ENCODE data around the gene C16orf90. TPM values are rescaled to one million over a fixed set of nuclear protein-coding genes. Genes with fewer than 3 reads are reported as not detected.

Gene C16orf90
- total RNA-seq, 1 experiment from 2014 or later: not detected

GRCh38 chr16:3480901-3481695 is 14.2 kb downstream of the C16orf90 start:
- intact Hi-C loops (cut with micrococcal nuclease; ENCODE audit: unreplicated experiment): no loop called here
- ChIA-PET POLR2A (ENCODE audit: low non-redundant PET) (no interaction called here), CTCF (no interaction called here)
- Histone ChIP-seq H3K36me3 (ENCODE audit: insufficient read depth, low read length, poor library complexity, severe bottlenecking) (peaks cover 6% of the 10 kb centered on the region), H3K27me3 (replicated peaks; ENCODE audit: insufficient read depth, low read depth, low read length, poor library complexity) (no peaks in the 10 kb centered on the region), H3K9me3 (ENCODE audit: low read depth, low read length, poor library complexity, severe bottlenecking) (no peaks in the 10 kb centered on the region), H3K4me3 (ENCODE audit: low read depth, low read length, poor library complexity, severe bottlenecking) (no peak overlapping the region), H3K4me1 (ENCODE audit: insufficient read depth, low read length, poor library complexity, severe bottlenecking) (peaks cover 3% of the 10 kb centered on the region), H3K27ac (ENCODE audit: low read depth, low read length, poor library complexity, severe bottlenecking) (peak overlapping the region; percentile 48)
- no TSS peak for BruUV-seq (replicated peaks)
- TF ChIP-seq EZH2 (IDR thresholded peaks at IDR 0.05; ENCODE audit: borderline replicate concordance, low read depth, low read length, poor library complexity, severe bottlenecking) (no peak), CTCF (conservative IDR thresholded peaks at IDR 0.05; ENCODE audit: low read depth, low read length) (no peak)
- peak; percentile 42 for DNase-seq (ENCODE audit: low spot score)

- H3K4me1 ChIP-seq (ENCODE audit: insufficient read depth, low read length, poor library complexity, severe bottlenecking): peaks cover 3% of the 10 kb centered on the region
- H3K36me3 ChIP-seq (ENCODE audit: insufficient read depth, low read length, poor library complexity, severe bottlenecking): peaks cover 3% of the 10 kb centered on the region
- no peak overlapping the region for H3K4me3 ChIP-seq (ENCODE audit: low read depth, low read length, poor library complexity, severe bottlenecking)
- BruUV-seq (replicated peaks): no TSS peak
- no peak for DNase-seq (ENCODE audit: low spot score)
- H3K27ac ChIP-seq (ENCODE audit: low read depth, low read length, poor library complexity, severe bottlenecking): no peak overlapping the region
- TF ChIP-seq EZH2 (IDR thresholded peaks at IDR 0.05; ENCODE audit: borderline replicate concordance, low read depth, low read length, poor library complexity, severe bottlenecking): no peak
- TF ChIP-seq CTCF (conservative IDR thresholded peaks at IDR 0.05; ENCODE audit: low read depth, low read length): no peak
- no peaks in the 10 kb centered on the region for H3K9me3 ChIP-seq (ENCODE audit: low read depth, low read length, poor library complexity, severe bottlenecking)
- H3K27me3 ChIP-seq (replicated peaks; ENCODE audit: insufficient read depth, low read depth, low read length, poor library complexity): no peaks in the 10 kb centered on the region
- POLR2A ChIA-PET (ENCODE audit: low non-redundant PET): no interaction called here
- CTCF ChIA-PET: interaction anchor here (0.7 kb wide), 1 partner anchor 285 kb away, joined by 4 read pairs; no protein-coding TSS in a partner anchor
- intact Hi-C loops (cut with micrococcal nuclease; ENCODE audit: unreplicated experiment): no loop called here
These were observed 15.6 kb downstream of the C16orf90 start for GRCh38 chr16:3479654-3480216.

- H3K36me3 ChIP-seq (ENCODE audit: insufficient read depth, low read length, poor library complexity, severe bottlenecking): no peaks in the 10 kb centered on the region
- TF ChIP-seq CTCF (conservative IDR thresholded peaks at IDR 0.05; ENCODE audit: low read depth, low read length) (no peak), EZH2 (IDR thresholded peaks at IDR 0.05; ENCODE audit: borderline replicate concordance, low read depth, low read length, poor library complexity, severe bottlenecking) (no peak)
- H3K9me3 ChIP-seq (ENCODE audit: low read depth, low read length, poor library complexity, severe bottlenecking): no peaks in the 10 kb centered on the region
- DNase-seq (ENCODE audit: low spot score): no peak
- peaks cover 3% of the 10 kb centered on the region for H3K4me1 ChIP-seq (ENCODE audit: insufficient read depth, low read length, poor library complexity, severe bottlenecking)
- intact Hi-C loops (cut with micrococcal nuclease; ENCODE audit: unreplicated experiment): no loop called here
- no peak overlapping the region for H3K4me3 ChIP-seq (ENCODE audit: low read depth, low read length, poor library complexity, severe bottlenecking)
- no TSS peak for BruUV-seq (replicated peaks)
- no peaks in the 10 kb centered on the region for H3K27me3 ChIP-seq (replicated peaks; ENCODE audit: insufficient read depth, low read depth, low read length, poor library complexity)
- CTCF ChIA-PET: no interaction called here
- POLR2A ChIA-PET (ENCODE audit: low non-redundant PET): no interaction called here
- no peak overlapping the region for H3K27ac ChIP-seq (ENCODE audit: low read depth, low read length, poor library complexity, severe bottlenecking)
These were observed 16.9 kb downstream of the C16orf90 start for GRCh38 chr16:3478242-3478925.
